CD4-positive, alpha-beta T cell treated with Interferon alpha-2 for 1 hour (primary cell): ENCODE results near the gene LYPD6.
A peak's percentile ranks its signal among the peaks of the same experiment; 100 is the strongest.
"Not testable (repeated sequence)": the region's sequence is repeated elsewhere in the genome, so short reads cannot be mapped to it uniquely, and the experiment has no call there.

Source experiments
- DNase-seq, 2 donors: peaks; one replicate each; pipeline ENCODE4 v3.0.0-alpha.2; 2020 to 2022

LYPD6 gene, protein sequence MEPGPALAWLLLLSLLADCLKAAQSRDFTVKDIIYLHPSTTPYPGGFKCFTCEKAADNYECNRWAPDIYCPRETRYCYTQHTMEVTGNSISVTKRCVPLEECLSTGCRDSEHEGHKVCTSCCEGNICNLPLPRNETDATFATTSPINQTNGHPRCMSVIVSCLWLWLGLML

GRCh38 chr2:149330127-149331022 lies at the start of gene LYPD6:
TSS of gene LYPD6 (plus strand) at chr2:149330587. CDS start at chr2:149437709, 107,122 bp downstream.
- DNase-seq: no peak

GRCh38 chr2:149281441-149281840 lies 48.9 kb upstream of the LYPD6 start:
- DNase-seq: no peak

- no peak for DNase-seq
These were observed 39.7 kb upstream of the LYPD6 start for GRCh38 chr2:149290662-149291061.

- no peak for DNase-seq
These were observed 38.5 kb upstream of the LYPD6 start for GRCh38 chr2:149291881-149292280.

DNA sequence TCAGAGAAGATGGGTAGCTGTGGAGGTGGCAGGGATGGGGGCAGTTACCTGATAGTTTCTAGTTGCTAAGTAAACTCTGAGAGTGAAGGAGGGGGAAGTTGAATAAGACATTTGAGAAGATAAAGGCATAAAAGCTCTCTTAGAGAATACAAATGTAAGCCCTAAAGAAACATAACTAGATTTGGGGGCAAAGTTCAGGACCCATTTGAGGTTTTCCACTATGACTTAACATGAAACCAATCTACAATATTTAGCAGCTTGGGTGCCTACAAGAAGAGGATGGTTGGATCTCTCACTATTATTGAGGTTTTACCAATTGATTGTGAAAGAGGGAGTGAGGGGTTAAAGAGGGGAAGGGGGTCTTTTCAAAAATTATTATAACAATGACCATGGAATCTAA lies 34.4 kb upstream of the LYPD6 start:
- DNase-seq: no peak

DNA sequence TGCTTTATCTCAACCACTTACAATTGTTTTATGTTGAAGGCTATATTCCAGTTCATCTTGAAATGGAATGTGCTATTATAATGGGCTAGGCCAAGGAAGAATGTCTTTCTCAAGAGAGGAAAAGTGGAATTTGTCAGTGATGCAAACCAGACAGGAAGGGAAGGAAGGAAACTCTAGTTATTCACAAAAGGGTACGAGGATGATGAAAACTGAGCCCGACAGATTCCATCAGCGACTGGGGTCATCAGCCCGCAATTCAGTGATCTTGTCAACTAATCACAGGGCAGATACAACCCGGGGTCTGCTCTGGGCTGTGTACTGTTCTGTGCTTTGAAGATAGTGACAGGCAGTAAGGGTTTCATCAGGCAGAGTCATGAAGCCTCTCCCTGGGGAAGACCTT lies 23.4 kb upstream of the LYPD6 start:
- no peak for DNase-seq

GRCh38 chr2:149310349-149310748 lies 20.0 kb upstream of the LYPD6 start:
- DNase-seq: no peak

- no peak for DNase-seq
These were observed 18.3 kb upstream of the LYPD6 start for GRCh38 chr2:149312039-149312438.

DNA sequence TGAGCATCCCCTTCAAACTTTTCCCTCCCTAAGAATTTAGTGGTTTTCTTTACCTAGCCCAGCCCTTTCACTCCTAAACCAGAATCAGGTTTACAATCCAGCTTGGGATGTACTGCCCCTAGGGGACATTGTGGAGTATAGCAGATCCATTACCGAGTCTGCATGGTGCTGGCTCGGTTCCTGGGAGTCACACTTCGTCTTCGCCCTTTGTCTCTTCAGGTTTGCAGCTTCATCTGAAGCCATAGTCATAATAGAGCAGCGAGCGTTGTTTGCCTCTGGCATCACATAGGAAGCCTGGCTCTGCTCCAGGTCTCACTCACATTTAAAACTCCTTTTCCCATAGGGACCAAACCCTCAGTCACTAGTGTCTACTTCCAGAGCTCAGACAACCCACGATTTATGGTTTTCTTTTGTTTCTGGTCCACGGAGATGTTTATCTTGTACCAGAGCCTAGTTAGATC lies 16.8 kb upstream of the LYPD6 start:
- peak in 1 of 2 donors; percentile 14 for DNase-seq

DNA sequence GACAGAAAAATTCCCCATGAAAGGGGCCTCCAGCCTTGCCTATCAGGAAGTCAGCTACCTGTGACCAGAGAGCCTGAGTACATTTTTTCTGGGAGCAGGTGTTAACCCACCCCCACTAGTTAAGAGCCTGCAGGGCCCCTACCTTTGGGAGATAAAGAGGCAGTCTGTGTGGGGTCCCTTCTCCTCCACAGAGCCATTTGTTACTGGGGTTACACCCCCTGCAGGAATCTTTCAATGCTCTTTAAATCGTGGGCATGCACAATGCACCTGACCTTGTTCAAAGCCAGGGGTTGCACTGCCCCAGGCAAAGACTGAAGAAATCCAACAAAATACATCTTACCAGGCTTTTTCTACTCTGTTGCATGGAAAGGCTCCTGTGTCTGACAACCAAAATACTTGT lies 15.7 kb upstream of the LYPD6 start:
- DNase-seq: no peak

DNA sequence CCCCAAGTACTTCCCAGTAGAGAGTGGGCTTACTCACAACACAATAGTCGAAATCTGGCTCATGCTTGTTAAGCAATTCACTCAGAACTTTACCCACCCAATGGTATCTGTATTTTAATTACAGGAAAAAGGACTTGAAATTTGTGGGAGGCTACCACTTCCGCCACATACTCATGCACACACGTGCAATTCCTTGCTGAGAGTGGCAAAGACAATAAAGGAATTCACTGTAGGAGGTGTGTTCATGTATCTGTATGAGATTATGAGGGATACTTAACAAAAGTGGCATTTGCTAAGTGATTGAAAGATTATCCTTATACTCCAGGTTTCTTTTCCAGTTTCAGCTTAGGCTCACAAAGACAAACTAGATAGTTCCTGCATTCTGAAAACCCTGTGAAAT lies 14.9 kb upstream of the LYPD6 start:
- no peak for DNase-seq

DNA sequence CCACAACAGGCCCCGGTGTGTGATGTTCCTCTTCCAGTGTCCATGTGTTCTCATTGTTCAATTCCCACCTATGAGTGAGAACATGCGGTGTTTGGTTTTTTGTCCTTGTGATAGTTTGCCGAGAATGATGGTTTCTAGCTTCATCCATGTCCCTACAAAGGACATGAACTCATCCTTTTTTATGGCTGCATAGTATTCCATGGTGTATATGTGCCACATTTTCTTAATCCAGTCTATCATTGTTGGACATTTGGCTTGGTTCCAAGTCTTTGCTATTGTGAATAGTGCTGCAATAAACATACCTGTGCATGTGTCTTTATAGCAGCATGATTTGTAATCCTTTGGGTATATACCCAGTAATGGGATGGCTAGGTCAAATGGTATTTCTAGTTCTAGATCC lies 11.8 kb upstream of the LYPD6 start:
- DNase-seq: not testable (repeated sequence)

- DNase-seq: no peak
These were observed 10.0 kb upstream of the LYPD6 start for GRCh38 chr2:149320362-149320761.

DNA sequence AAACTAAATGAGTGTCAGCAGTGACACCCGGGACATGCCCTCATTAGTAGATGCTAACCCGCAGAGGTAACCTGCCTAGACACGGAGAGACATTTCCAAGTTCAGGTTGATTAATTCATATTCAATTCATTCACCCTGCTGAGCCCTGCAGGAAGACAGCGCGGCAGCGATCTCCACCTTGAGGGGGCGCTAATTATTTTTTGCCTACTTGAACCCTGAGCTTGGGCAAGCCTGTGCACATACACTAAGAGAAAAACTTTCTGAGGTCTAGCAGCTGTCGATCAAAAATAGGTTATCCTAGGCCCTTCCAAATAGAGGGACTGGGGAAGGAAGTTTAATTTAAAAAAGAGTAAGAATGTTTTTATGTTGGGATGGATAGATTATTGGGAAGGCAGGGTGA lies 1.3 kb upstream of the LYPD6 start:
- no peak for DNase-seq

GRCh38 chr2:149329489-149330126 lies 779 bp upstream of the LYPD6 start:
- no peak for DNase-seq

DNA sequence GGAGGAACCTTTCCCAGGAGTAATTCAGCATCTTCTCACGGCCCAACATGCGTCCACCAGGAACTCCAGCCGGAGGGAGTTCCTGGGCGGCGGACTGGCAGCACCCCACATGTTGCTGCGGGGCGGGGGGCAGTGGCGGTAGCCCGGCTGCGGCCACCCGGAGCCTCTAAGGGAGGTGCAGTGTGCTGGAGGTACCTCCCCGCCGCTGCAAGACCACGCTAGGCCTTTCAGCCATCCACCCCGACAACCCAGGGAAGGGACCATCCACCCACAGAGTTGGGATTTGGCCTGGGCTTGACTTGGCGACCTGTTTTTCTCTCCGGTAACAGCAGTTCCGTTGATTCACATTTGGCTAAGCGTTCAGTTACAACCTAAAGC lies 625 bp downstream of the LYPD6 start:
- no peak for DNase-seq

GRCh38 chr2:149332364-149332763 lies 2.0 kb downstream of the LYPD6 start:
- no peak for DNase-seq

DNA sequence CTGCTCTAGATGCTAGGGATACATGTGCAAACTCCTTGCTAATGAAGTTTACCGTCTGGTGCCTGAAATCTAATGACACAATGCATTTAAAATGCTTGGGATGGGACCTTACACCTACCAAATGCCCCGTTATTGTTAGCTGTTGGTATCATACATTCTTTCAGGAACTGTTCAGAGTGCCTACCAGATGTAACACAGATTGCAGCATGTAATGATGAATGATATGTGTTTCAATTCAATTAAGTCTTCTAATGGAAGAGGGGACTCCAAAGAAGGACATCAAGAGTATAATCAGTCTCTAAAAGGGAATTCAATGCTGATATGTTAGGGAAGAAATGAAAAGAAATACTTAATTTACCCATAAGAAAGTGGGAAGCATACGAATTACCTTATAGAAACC lies 3.2 kb downstream of the LYPD6 start:
- DNase-seq: no peak

GRCh38 chr2:149334156-149334555 lies 3.8 kb downstream of the LYPD6 start:
- DNase-seq: no peak

DNA sequence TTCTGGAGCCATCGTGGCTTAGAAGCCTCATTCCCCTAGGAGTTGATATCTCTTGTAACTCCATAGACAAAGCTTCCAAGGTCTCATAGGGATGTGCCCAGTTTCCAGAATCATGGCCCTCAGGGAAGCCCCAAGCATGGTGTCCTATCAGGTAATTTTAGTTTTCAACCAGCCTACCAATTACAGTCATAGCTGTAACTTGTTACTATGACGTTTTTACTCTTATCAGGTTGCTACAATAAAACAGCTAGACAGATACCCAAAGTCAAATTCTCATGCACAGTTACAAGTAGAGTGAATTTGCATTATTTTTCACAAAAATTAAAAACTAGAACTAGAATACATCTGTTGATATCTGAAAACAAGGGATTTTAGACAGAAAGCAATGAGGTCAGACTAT lies 8.9 kb downstream of the LYPD6 start:
- DNase-seq: no peak

GRCh38 chr2:149342509-149342908 lies 12.1 kb downstream of the LYPD6 start:
- no peak for DNase-seq

GRCh38 chr2:149344105-149344504 lies 13.7 kb downstream of the LYPD6 start:
- no peak for DNase-seq

DNA sequence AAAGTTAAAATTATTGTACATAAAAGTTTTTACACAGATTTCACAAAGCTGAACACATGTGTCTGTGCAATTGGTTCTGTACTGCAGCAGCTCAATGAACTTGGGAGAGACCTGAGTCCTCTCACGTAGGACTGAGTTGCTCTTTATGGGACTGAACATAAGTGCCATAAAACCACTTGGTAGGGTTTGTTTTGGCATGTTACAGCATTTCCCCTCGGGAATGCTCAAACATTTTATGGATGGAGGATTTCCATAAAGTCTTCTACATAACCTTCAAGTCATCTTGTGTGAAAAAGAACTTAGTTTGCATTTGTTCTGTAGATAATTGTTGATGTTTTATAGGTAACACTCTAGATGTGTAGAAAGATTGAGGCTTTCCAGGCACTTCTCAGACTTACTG lies 15.9 kb downstream of the LYPD6 start:
- no peak for DNase-seq

GRCh38 chr2:149348291-149348690 lies 17.9 kb downstream of the LYPD6 start:
- DNase-seq: no peak
